GM23338 (cell line): ENCODE measurements around the gene CAPN14. TPM values are rescaled to one million over a fixed set of nuclear protein-coding genes. Genes with fewer than 3 reads are reported as not detected.

Experiments
- ATAC-seq: fragments of 200-7000 bp; cut with Tn5 transposase; 3 replicates; pipeline ENCODE4 v1.9.1; 2020
- DNase-seq: peaks from one replicate; pipeline ENCODE4 v3.0.0-alpha.2; 2015; ENCODE audit warnings: low spot score
- H2AFZ ChIP-seq: fragments of 200-600 bp; sonication (generic); 2 replicates; pipeline ENCODE4 v1.8.0; 2016; ENCODE audit warnings: antibody characterized with exemption, mild to moderate bottlenecking, moderate library complexity
- H3F3A ChIP-seq: fragments of 200-600 bp; sonication (generic); replicated peaks from 2 replicates; pipeline ENCODE4 v1.8.0; 2017; ENCODE audit warnings: antibody characterized with exemption, mixed run types, low read depth
- H3K27ac ChIP-seq: fragments of 200-600 bp; sonication (generic); 2 replicates; pipeline ENCODE4 v1.6.1; 2016; ENCODE audit warnings: low read depth
- H3K27me3 ChIP-seq: fragments of 200-600 bp; sonication (generic); 2 replicates; pipeline ENCODE4 v1.8.0; 2016; ENCODE audit warnings: mild to moderate bottlenecking, mixed run types, moderate library complexity; ENCODE audit not compliant: insufficient read depth
- H3K36me3 ChIP-seq: fragments of 200-600 bp; sonication (generic); 2 replicates; pipeline ENCODE4 v1.8.0; 2016; ENCODE audit warnings: mild to moderate bottlenecking; ENCODE audit not compliant: insufficient read depth
- H3K4me1 ChIP-seq: fragments of 200-600 bp; sonication (generic); 2 replicates; pipeline ENCODE4 v1.8.0; 2016; ENCODE audit warnings: mild to moderate bottlenecking, moderate library complexity; ENCODE audit not compliant: insufficient read depth
- H3K4me2 ChIP-seq: fragments of 200-600 bp; sonication (generic); 2 replicates; pipeline ENCODE4 v1.7.1; 2017; ENCODE audit warnings: mixed run types
- H3K4me3 ChIP-seq: fragments of 200-600 bp; sonication (generic); 2 replicates; pipeline ENCODE4 v1.6.1; 2016; ENCODE audit warnings: mixed run types
- H3K79me2 ChIP-seq: fragments of 200-600 bp; sonication (generic); replicated peaks from 2 replicates; pipeline ENCODE4 v1.8.0; 2017; ENCODE audit warnings: mild to moderate bottlenecking; ENCODE audit not compliant: insufficient read depth
- H3K9me2 ChIP-seq: fragments of 200-600 bp; sonication (generic); 2 replicates; pipeline ENCODE4 v1.8.0; 2017; ENCODE audit not compliant: insufficient read depth
- H4K20me1 ChIP-seq: fragments of 200-600 bp; sonication (generic); replicated peaks from 2 replicates; pipeline ENCODE4 v1.8.0; 2017; ENCODE audit warnings: mild to moderate bottlenecking; ENCODE audit not compliant: insufficient read depth
- H3K27ac Mint-ChIP-seq: 2 replicates; pipeline ENCODE4 v1.8.0; 2020; ENCODE audit warnings: inconsistent platforms, mild to moderate bottlenecking, moderate library complexity, mixed read lengths
- H3K27me3 Mint-ChIP-seq: 3 replicates; pipeline ENCODE4 v1.8.0; 2022; ENCODE audit warnings: low read depth, mild to moderate bottlenecking, moderate library complexity, mixed read lengths, inconsistent platforms; ENCODE audit not compliant: insufficient read depth, poor library complexity
- H3K36me3 Mint-ChIP-seq: 3 replicates; pipeline ENCODE4 v1.8.0; 2021; ENCODE audit warnings: low read depth, mild to moderate bottlenecking, inconsistent platforms, moderate library complexity, mixed read lengths
- H3K4me1 Mint-ChIP-seq: 3 replicates; pipeline ENCODE4 v1.8.0; 2020; ENCODE audit warnings: mild to moderate bottlenecking, inconsistent platforms, mixed read lengths
- H3K4me3 Mint-ChIP-seq: 3 replicates; pipeline ENCODE4 v1.8.0; 2021; ENCODE audit warnings: moderate library complexity, mild to moderate bottlenecking, inconsistent platforms, mixed read lengths
- H3K9me3 Mint-ChIP-seq: 3 replicates; pipeline ENCODE4 v1.8.0; 2020; ENCODE audit warnings: moderate library complexity, mild to moderate bottlenecking, inconsistent platforms, mixed read lengths
- CREB1 ChIP-seq: fragments of 250-450 bp; sonication (Bioruptor Pico); IDR thresholded peaks from 2 replicates; pipeline ENCODE4 v1.5.0; 2020; ENCODE audit warnings: low read depth, mild to moderate bottlenecking, moderate library complexity
- EZH2 ChIP-seq: fragments of 200-600 bp; sonication (generic); IDR thresholded peaks from one replicate; pipeline ENCODE4 v1.8.0; 2017; ENCODE audit warnings: antibody characterized with exemption, mild to moderate bottlenecking, low read depth; ENCODE audit not compliant: unreplicated experiment
- EZH2phosphoT487 ChIP-seq: fragments of 200-600 bp; sonication (generic); IDR thresholded peaks from one replicate; pipeline ENCODE4 v1.8.1; 2018; ENCODE audit warnings: antibody characterized with exemption; ENCODE audit not compliant: unreplicated experiment
- JUNB ChIP-seq: IDR thresholded peaks from one replicate; pipeline ENCODE4 v1.6.1; 2016; ENCODE audit warnings: antibody characterized with exemption; ENCODE audit not compliant: unreplicated experiment
- NANOG ChIP-seq: IDR thresholded peaks from 2 replicates; pipeline ENCODE4 v1.6.1; 2016; ENCODE audit warnings: antibody characterized with exemption, borderline replicate concordance
- POLR2AphosphoS5 ChIP-seq: IDR thresholded peaks from 2 replicates; pipeline ENCODE4 v1.6.1; 2016; ENCODE audit warnings: antibody characterized with exemption, low read depth
- STAT1 ChIP-seq: IDR thresholded peaks from one replicate; pipeline ENCODE4 v1.6.1; 2016; ENCODE audit warnings: antibody characterized with exemption; ENCODE audit not compliant: unreplicated experiment
- ZNF114 ChIP-seq: fragments of 250-450 bp; sonication (Bioruptor Pico); IDR thresholded peaks from 2 replicates; pipeline ENCODE4 v1.5.0; 2020; ENCODE audit warnings: mild to moderate bottlenecking, moderate library complexity
- ZNF331 ChIP-seq: fragments of 250-450 bp; sonication (Bioruptor Pico); IDR thresholded peaks from 2 replicates; pipeline ENCODE4 v1.5.0; 2020; ENCODE audit warnings: low read depth, mild to moderate bottlenecking, moderate library complexity
- polyA plus RNA-seq: library from polyadenylated mRNA; unstranded; fragments of >200 nt; fragmentation: Nextera tagmentation; extraction: Ambion mirVana; gene quantifications from 2 replicates; pipeline ENCODE4 v1.2.1, GENCODE V29; 2016
- total RNA-seq: library from RNA; depleted of rRNA; stranded (reverse); fragments of >200 nt; shearing (Covaris generic); gene quantifications from 2 replicates; pipeline ENCODE4 v1.2.3, GENCODE V29; 2014
- TF ChIP-seq, protein P1 (sequence below): IDR thresholded peaks from 2 replicates; pipeline ENCODE4 v1.6.1; 2016; ENCODE audit warnings: antibody characterized with exemption
- TF ChIP-seq, protein P2 (sequence below), 2 experiments: fragments of 200-600 bp in 1 of 2; sonication (generic) in 1 of 2; conservative IDR thresholded peaks; 2 replicates each; pipeline versions ENCODE4 v1.5.1 to v1.6.1; 2016 to 2017; ENCODE audit warnings: antibody characterized with exemption in 2 of 2, low read depth in 2 of 2, mild to moderate bottlenecking in 2 of 2, moderate library complexity in 1 of 2
- TF ChIP-seq, protein P3 (sequence below): IDR thresholded peaks from one replicate; pipeline ENCODE4 v1.6.1; 2018; ENCODE audit warnings: antibody characterized with exemption; ENCODE audit not compliant: unreplicated experiment
- TF ChIP-seq, protein P4 (sequence below): fragments of 250-450 bp; sonication (Bioruptor Pico); IDR thresholded peaks from 2 replicates; pipeline ENCODE4 v1.5.0; 2020; ENCODE audit warnings: mild to moderate bottlenecking, moderate library complexity

The CAPN14 gene
- total and polyA plus RNA-seq, 2 experiments from 2014 or later: 0.15 TPM; not detected in 1

DNA sequence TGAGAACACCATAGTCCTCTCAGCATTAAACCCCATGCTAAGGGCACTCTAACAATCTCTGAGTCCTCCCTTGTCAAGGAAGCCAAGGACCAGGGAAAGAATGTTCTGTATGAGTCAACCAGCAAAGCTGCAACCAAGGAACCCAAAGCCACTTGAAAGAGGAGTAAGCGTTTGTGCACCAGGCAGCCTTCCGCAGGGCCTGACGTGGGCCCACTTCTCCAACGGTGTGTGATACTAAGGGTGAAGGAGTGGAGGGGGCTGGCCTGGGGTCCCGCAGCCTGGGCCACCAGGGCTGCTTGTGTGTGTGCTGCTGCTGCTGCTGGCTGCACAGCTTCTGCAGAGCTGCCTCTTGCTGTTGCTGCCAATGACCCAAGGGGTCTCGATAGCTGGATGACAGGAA is 49.0 kb downstream of the CAPN14 start:
- H3K4me1 ChIP-seq: no peaks in the 10 kb centered on the region
- no peaks in the 10 kb centered on the region for H3F3A ChIP-seq
- Mint-ChIP-seq H3K27ac (no peak overlapping the region), H3K27me3 (peaks cover 1% of the 10 kb centered on the region), H3K9me3 (no peaks in the 10 kb centered on the region), H3K4me3 (no peak overlapping the region), H3K36me3 (no peaks in the 10 kb centered on the region), H3K4me1 (no peaks in the 10 kb centered on the region)
- peaks cover 6% of the 10 kb centered on the region; the same call in 1 of the 2 replicates for H3K9me2 ChIP-seq
- no peak overlapping the region for H2AFZ ChIP-seq
- H3K4me3 ChIP-seq: no peak overlapping the region
- TF ChIP-seq ZNF114 (CRISPR knock-in tag) (no peak), ZNF331 (CRISPR knock-in tag) (no peak), STAT1 (no peak), EZH2phosphoT487 (no peak), EZH2 (no peak), POLR2AphosphoS5 (no peak), CREB1 (CRISPR knock-in tag) (no peak), NANOG (no peak), JUNB (no peak)
- TF ChIP-seq, protein P1, sequence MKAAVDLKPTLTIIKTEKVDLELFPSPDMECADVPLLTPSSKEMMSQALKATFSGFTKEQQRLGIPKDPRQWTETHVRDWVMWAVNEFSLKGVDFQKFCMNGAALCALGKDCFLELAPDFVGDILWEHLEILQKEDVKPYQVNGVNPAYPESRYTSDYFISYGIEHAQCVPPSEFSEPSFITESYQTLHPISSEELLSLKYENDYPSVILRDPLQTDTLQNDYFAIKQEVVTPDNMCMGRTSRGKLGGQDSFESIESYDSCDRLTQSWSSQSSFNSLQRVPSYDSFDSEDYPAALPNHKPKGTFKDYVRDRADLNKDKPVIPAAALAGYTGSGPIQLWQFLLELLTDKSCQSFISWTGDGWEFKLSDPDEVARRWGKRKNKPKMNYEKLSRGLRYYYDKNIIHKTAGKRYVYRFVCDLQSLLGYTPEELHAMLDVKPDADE: no peak
- TF ChIP-seq, protein P2, sequence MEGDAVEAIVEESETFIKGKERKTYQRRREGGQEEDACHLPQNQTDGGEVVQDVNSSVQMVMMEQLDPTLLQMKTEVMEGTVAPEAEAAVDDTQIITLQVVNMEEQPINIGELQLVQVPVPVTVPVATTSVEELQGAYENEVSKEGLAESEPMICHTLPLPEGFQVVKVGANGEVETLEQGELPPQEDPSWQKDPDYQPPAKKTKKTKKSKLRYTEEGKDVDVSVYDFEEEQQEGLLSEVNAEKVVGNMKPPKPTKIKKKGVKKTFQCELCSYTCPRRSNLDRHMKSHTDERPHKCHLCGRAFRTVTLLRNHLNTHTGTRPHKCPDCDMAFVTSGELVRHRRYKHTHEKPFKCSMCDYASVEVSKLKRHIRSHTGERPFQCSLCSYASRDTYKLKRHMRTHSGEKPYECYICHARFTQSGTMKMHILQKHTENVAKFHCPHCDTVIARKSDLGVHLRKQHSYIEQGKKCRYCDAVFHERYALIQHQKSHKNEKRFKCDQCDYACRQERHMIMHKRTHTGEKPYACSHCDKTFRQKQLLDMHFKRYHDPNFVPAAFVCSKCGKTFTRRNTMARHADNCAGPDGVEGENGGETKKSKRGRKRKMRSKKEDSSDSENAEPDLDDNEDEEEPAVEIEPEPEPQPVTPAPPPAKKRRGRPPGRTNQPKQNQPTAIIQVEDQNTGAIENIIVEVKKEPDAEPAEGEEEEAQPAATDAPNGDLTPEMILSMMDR (conservative IDR thresholded peaks at IDR 0.05; ENCODE audit: low read depth in 2 of 2): no peak
- TF ChIP-seq, protein P3, sequence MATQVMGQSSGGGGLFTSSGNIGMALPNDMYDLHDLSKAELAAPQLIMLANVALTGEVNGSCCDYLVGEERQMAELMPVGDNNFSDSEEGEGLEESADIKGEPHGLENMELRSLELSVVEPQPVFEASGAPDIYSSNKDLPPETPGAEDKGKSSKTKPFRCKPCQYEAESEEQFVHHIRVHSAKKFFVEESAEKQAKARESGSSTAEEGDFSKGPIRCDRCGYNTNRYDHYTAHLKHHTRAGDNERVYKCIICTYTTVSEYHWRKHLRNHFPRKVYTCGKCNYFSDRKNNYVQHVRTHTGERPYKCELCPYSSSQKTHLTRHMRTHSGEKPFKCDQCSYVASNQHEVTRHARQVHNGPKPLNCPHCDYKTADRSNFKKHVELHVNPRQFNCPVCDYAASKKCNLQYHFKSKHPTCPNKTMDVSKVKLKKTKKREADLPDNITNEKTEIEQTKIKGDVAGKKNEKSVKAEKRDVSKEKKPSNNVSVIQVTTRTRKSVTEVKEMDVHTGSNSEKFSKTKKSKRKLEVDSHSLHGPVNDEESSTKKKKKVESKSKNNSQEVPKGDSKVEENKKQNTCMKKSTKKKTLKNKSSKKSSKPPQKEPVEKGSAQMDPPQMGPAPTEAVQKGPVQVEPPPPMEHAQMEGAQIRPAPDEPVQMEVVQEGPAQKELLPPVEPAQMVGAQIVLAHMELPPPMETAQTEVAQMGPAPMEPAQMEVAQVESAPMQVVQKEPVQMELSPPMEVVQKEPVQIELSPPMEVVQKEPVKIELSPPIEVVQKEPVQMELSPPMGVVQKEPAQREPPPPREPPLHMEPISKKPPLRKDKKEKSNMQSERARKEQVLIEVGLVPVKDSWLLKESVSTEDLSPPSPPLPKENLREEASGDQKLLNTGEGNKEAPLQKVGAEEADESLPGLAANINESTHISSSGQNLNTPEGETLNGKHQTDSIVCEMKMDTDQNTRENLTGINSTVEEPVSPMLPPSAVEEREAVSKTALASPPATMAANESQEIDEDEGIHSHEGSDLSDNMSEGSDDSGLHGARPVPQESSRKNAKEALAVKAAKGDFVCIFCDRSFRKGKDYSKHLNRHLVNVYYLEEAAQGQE: no peak
- TF ChIP-seq, protein P4, sequence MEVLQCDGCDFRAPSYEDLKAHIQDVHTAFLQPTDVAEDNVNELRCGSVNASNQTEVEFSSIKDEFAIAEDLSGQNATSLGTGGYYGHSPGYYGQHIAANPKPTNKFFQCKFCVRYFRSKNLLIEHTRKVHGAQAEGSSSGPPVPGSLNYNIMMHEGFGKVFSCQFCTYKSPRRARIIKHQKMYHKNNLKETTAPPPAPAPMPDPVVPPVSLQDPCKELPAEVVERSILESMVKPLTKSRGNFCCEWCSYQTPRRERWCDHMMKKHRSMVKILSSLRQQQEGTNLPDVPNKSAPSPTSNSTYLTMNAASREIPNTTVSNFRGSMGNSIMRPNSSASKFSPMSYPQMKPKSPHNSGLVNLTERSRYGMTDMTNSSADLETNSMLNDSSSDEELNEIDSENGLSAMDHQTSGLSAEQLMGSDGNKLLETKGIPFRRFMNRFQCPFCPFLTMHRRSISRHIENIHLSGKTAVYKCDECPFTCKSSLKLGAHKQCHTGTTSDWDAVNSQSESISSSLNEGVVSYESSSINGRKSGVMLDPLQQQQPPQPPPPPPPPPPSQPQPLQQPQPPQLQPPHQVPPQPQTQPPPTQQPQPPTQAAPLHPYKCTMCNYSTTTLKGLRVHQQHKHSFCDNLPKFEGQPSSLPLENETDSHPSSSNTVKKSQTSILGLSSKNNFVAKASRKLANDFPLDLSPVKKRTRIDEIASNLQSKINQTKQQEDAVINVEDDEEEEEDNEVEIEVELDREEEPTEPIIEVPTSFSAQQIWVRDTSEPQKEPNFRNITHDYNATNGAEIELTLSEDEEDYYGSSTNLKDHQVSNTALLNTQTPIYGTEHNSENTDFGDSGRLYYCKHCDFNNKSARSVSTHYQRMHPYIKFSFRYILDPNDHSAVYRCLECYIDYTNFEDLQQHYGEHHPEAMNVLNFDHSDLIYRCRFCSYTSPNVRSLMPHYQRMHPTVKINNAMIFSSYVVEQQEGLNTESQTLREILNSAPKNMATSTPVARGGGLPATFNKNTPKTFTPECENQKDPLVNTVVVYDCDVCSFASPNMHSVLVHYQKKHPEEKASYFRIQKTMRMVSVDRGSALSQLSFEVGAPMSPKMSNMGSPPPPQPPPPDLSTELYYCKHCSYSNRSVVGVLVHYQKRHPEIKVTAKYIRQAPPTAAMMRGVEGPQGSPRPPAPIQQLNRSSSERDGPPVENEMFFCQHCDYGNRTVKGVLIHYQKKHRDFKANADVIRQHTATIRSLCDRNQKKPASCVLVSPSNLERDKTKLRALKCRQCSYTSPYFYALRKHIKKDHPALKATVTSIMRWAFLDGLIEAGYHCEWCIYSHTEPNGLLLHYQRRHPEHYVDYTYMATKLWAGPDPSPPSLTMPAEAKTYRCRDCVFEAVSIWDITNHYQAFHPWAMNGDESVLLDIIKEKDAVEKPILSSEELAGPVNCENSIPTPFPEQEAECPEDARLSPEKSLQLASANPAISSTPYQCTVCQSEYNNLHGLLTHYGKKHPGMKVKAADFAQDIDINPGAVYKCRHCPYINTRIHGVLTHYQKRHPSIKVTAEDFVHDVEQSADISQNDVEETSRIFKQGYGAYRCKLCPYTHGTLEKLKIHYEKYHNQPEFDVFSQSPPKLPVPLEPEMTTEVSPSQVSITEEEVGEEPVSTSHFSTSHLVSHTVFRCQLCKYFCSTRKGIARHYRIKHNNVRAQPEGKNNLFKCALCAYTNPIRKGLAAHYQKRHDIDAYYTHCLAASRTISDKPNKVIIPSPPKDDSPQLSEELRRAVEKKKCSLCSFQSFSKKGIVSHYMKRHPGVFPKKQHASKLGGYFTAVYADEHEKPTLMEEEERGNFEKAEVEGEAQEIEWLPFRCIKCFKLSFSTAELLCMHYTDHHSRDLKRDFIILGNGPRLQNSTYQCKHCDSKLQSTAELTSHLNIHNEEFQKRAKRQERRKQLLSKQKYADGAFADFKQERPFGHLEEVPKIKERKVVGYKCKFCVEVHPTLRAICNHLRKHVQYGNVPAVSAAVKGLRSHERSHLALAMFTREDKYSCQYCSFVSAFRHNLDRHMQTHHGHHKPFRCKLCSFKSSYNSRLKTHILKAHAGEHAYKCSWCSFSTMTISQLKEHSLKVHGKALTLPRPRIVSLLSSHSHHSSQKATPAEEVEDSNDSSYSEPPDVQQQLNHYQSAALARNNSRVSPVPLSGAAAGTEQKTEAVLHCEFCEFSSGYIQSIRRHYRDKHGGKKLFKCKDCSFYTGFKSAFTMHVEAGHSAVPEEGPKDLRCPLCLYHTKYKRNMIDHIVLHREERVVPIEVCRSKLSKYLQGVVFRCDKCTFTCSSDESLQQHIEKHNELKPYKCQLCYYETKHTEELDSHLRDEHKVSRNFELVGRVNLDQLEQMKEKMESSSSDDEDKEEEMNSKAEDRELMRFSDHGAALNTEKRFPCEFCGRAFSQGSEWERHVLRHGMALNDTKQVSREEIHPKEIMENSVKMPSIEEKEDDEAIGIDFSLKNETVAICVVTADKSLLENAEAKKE (CRISPR knock-in tag): no peak
- no peaks in the 10 kb centered on the region for H3K36me3 ChIP-seq
- DNase-seq (no peak), ATAC-seq (no peak)
- no peaks in the 10 kb centered on the region for H3K79me2 ChIP-seq
- no peaks in the 10 kb centered on the region for H4K20me1 ChIP-seq
- H3K27me3 ChIP-seq: no peaks in the 10 kb centered on the region
- no peak overlapping the region for H3K4me2 ChIP-seq
- H3K27ac ChIP-seq: no peak overlapping the region
